GM19438 (cell line): ENCODE results near the gene PHETA2.

Experiments
- ATAC-seq: cut with Tn5 transposase; IDR thresholded peaks from one replicate; pipeline ENCODE4 v1.9.1; 2021; ENCODE audit warnings: low read depth; ENCODE audit not compliant: unreplicated experiment

Gene PHETA2, protein sequence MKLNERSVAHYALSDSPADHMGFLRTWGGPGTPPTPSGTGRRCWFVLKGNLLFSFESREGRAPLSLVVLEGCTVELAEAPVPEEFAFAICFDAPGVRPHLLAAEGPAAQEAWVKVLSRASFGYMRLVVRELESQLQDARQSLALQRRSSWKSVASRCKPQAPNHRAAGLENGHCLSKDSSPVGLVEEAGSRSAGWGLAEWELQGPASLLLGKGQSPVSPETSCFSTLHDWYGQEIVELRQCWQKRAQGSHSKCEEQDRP

DNA sequence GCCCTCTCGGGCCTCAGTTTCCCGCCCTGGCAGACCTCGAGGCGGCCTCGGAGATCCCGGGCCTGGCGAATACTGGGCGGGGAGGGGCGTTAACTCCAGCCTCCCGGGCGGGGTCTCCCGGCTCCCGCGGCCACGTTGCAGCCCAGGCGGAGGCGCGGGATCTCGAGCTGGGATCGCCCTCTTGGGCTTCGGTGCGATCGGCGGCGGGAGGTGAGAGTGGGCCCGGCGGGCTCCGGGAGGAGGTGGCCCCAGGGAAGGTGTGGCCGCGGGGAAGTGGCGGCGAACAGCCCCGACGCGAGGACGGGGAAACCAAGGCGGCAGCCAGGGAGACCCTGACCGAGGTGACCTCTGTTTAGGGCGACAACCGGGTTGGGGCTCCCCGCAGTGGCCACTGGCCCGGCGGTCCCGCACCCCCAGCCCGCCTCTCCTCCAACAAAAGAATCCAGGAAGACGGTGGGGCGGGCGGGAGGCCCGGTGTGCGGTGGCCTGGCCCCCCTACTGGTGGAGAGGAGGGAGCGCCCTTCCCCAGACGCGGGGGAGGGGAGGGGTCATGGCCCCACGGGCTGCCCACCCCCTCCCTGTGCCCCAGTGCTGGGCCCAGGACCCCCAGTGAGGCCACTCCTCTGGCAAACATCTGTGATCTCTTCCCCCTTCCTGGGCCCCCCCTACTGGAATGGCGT lies at the start of gene PHETA2:
TSS of gene PHETA2 (plus strand) at position 117 of the 680 bp plus-strand sequence. CDS start 3,046 bp downstream, outside the sequence.
- no peak for ATAC-seq

DNA sequence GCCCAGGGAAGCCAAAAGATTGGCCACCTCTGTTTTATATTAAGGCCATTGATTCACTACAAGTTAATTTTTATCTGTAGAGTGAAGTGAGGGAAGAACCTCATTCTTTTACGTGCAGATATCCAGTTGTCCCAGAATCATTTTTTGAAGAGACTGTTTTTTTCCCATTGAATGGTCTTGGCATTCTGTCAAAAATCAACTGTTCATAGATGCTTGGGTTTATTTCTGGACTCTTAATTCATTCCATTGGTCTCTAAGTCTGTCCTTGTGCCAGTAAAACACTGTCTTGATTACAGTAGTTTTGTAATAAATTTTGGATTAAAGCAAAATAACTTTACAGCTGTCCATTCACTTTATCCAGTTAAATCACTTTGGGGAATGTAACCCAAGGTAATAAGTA lies 48.6 kb upstream of the PHETA2 start:
- no peak for ATAC-seq

DNA sequence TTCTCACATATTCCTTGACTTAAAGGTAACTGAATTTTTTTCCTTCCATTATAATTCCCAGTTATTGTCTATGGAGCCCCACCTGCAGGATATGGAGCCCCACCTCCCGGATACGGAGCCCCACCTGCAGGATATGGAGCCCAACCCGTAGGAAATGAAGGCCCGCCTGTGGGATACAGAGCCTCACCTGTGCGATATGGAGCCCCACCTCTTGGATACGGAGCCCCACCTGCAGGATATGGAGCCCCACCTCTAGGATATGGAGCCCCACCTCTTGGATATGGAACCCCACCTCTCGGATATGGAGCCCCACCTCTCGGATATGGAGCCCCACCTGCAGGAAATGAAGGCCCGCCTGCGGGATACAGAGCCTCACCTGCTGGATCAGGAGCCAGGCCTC lies 47.3 kb upstream of the PHETA2 start:
- ATAC-seq, result no peak

DNA sequence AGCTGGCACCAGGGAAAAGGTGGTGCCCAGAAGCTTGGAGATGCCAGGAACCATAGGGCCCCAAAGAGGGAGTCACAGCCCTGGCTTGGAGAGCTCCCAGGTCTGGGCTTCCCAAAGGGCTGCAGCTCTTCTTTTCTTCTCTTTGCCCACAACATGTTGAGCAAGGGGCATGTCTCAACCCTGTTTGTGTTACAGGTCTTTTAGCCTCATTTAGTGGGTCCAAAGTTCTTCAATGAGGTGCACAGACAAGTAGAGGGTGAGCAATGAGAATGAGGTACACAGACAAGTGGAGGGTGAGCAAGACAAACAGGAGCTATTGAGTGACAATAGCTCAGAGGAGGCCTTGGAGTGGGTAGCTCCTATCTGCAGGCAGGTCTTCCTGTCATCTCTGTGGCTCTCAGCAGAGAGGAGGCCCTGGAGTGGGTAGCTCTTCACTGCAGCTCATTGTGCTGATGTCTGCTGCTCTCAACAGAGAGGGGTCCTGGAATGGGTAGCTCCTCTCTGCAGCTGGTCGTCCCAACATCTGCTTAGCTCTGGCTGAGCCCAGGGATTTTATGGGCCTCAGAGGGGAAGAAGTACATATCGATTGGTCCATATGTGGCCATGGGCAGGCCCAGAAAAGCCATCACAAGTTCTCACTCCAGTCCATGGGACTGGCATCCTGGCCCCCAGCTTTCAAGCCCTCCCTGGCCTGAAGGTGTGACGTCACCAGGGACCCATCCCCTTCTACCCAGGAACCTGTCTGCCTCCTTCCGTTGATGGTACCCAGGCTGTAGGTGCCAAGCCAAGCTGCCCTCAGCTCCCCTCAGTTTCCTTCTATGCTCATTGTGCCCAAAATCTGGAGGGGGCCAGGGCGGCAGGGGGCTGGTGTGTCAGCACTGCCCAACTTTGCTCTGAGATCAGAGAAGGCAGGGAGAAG lies 40.5 kb upstream of the PHETA2 start:
- no peak for ATAC-seq

DNA sequence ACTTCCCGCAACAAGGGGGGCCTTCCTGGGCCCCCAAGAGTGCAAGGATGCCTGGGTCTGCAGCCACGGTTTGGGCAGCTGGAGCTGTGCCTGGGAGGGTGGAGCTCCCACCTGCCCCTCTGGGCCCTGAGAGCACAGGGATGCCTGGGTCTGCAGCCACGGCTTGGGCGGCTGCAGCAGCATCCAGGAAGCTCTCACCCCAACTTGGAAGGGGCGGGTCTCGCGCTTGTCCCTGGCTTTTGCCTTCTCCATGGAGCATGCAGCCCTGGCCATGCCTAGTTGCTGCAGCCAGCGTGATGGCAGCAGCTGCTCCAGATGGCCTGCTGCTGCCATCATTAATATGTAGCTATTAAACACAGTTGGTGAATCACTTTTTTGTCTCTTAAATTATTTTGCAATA lies 38.8 kb upstream of the PHETA2 start:
- ATAC-seq, result no peak

DNA sequence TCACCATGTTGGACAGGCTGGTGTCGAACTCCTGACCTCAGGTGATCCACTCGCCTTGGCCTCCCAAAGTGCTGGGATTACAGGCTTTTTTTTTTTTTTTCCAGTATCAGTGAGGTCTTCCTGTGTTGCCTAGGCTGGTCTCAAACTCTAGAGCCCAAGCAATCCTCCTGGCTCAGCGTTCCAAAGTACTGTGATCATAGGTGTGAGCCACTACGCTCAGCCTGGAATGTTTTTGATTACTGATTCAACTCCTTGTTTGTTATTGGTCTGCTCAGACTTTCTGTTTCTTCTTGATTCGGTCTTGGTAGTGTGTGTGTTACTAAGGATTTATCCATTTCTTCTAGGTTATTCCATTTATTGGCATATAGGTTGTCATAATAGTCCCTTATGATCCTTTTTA lies 34.8 kb upstream of the PHETA2 start:
- ATAC-seq, result no peak

DNA sequence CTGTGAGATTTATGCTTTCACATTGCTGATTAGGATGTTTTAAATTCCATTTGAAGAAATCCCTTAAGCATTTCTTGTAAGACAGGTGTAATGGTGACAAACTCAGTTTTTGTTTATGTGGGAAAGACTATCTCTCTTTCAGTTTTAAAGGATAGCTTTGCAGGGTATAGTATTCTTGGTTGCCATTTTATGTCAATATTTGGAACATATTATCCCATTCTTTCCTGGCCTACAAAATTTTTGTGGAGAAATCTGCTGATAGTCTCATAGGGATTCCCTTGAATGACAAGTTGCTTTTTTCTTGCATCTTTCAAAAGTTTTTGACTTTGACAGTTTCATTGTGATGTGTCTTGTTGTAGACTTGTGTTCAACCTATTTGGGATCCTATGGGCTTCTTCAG lies 32.3 kb upstream of the PHETA2 start:
- ATAC-seq, result no peak

DNA sequence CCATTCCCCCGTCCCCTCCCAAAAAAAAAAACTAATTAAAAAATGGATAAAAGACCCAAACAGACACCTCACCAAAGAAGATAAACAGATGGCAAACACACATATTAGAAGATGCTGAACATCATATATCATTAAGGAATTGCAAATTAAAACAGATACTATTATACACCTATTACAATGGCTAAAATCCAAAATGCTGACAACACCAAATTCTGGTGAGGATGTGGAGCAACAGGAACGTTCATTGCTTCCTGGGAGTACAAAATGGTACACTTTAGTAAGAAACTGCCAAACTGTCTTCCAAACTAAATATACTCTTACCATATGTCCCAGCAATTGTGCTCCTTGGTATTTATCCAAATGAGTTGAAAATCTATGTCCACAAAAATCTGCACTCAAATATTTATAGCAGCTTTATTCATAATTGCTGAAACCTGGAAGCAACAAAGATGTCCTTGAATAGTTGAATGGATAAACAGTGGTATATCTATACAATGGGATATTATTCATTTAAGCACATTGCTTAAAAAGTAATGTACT lies 23.3 kb upstream of the PHETA2 start:
- ATAC-seq, result no peak

DNA sequence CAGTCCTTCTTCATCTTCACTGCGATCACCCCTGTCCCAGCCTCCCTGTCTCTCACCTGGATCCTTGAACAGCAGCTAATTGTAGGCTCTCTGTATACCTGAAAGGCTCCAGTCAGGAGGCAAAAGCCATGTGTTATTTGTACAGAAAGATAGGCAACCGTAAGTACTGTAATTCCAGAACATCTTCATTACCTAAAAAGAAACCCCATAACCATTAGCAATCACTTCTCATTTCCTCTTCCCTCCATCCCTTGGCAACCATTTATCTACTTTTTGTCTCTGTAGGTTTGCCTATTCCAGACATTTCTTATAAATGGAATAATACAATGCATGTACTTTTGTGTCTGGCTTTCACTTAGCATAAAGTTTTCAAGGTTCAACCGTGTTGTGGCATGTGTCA lies 21.3 kb upstream of the PHETA2 start:
- ATAC-seq, result no peak

DNA sequence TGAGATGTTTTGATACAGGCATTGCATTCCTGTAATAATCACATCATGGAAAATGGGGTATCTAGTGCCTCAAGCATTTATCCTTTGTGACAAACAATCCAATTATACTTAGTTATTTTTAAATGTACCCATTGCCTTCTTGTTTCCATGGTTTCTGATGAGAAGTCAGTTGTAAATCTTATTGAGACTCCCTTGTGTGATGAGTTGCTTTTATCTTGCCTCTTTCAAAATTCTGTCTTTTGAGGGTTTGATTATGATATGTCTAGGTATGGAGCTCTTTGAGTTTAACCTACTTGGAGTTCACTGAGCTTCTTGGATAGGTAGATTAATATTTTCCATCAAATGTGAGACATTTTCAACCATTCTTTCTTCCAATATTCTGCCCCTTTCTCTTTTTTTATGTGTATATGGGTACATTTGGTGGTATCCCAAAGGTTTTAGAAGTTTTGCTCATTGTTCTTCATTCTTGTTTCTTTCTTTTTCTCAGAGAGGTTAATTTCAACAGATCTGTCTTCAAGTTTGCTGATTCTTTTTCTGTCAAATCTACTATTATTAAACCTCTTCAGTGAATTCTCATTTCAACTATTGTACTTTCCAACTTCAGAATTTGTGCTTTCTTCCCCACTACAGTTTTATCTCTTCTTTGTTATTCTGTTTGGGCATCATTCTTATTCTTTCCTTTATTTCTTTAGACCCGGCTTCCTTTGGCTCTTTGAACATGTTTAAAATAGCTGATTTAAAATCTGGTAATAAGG lies 17.1 kb upstream of the PHETA2 start:
- ATAC-seq, result no peak

DNA sequence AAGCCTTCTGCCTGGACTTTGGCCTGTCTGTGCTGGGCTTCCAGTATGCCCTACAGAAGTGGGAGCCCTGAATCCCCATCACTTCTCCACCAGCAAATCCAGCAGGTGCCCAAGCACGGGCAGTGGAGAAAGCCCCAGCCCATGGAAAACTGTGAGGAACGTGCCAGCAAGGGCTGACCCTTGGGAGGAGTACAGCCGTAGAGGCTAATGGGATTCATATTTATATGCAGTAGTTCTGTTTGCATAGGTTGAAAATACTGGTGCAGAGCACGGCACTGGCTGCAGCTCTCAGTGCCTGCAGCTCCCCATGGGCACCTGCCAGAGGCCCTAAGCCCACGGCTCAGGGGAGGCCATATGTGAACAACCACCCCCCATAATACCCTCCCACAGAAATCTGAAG lies 13.6 kb upstream of the PHETA2 start:
- no peak for ATAC-seq

DNA sequence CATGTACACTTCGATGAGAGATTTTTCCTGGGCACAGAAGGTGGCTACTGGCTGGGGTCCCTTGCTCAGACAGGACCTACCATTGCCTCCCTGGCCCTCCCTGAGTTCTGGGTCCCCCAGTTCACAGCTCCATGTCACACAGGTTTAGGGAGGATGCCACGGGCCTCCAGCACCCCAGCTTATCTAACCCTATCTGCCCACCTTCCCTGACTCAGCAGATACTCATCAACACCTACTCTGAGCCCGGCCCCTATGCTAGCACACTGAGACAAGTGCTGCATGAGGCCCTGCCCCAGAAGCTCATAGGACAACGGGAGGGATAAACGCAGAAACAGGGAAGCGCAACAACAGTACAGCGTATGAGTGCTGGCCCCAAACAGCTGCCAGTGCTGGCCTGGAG lies 13.0 kb upstream of the PHETA2 start:
- no peak for ATAC-seq

DNA sequence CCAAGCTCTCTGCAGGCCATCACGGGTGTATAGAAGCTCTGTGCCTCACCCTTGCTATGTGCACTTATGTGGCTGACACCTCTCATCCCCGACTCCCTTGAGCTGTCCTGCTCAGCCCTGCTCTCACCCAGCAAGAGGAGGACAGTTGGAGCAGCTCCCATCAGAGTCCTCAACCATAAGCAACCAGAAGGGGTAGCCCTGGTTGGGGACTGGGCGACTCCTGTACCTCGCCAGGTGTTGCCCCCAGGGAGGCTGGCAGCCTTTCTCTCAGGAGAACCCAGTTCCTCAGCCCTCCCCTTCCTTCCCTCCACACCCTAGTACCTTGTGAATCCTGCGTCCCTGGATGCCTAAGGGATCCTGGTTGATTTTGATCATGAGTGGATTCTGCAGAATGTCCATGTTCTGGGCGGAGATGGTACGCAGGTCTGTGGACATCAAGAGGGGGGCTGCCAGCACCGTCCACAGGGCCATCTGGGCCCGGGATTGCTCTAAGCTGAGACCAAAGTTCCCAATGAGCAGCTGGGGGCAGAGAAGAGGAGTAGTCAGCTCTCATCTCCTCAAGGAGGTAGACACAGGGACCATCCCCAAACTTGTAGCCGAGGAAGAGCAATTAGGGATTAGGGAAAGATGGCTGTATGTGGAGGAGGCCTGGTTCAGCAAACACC lies 11.4 kb upstream of the PHETA2 start:
- no peak for ATAC-seq

DNA sequence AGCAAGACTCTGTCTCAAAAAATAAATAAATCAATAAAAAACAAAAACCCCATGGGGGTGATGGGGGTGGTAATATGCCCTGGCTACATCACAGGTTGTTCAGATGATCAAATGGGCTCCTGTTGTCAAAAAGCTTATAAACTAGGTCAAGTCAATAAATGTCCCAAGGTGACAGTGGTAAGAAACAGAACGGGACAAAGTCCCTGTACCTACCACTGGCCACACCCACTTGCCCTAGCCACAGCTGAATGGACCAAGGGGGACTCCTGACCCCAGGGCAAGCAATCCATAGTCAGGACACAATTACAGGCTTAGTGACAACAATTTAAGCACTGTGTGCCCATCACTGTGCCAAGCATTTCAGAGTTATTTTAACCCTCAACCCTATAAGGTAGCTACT lies 9.4 kb upstream of the PHETA2 start:
- no peak for ATAC-seq

DNA sequence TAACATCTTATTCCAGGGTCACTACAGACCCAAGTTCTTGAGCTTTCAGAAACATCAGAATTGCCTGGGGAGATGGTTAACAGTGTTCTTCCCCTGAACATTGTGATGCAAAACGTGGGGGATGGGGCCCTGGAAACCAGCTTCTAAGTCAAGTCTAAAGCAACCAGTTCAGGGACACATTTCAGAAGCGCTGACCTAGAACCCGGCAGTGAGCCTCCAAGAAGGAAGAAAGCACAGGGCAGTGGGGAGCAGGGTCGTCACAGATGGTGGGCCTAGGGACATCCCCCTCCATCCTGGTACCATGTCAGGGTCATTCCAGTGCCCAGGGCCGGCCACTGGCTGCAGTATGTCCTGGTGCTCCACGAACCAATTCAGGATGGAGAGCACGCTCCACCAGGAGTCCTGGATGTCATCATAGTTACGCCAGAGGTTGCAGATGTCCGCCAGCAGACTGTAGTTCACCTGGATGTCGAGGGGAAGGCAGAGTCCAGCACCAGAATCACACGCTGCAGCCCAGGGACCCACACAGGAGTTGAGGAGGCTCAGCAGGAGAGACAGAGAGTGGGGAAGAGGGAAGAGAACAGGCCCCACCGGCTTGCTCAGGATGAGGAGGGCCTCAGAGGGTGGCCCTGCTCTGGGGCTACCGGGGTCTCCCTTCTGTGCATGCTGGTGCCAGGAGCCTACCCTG lies 8.5 kb upstream of the PHETA2 start:
- ATAC-seq, result no peak

DNA sequence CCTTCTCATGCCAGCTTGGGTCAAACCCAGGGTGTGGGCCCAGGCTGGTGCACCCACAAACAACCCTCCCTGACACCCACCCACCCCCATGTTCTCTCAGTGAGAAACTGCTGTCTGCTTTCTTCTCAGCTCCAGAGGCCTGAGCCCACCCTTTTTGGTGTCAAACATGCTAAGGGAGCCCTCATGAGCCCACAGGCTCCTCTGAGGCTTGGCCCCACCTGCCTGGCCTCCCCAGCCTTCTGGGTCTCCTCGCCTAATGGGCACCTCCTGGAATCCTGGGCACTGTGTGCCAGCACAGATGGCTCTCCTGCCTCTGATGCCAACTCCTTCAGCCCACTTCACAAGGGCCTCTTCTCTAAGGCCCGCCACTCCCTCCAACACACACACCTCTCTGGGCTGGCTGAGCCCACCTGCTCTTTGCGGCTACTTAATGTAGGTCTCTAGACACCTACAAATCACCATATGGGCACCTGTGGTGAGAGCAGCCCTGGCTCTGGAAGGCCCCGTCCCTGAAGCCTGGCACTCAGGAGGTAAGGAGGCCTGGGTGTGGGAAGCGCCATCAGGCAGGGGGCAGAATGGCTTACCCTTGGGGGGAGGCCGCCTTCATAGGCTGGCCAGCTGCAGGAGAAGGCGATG lies 7.8 kb upstream of the PHETA2 start:
- ATAC-seq, result no peak

DNA sequence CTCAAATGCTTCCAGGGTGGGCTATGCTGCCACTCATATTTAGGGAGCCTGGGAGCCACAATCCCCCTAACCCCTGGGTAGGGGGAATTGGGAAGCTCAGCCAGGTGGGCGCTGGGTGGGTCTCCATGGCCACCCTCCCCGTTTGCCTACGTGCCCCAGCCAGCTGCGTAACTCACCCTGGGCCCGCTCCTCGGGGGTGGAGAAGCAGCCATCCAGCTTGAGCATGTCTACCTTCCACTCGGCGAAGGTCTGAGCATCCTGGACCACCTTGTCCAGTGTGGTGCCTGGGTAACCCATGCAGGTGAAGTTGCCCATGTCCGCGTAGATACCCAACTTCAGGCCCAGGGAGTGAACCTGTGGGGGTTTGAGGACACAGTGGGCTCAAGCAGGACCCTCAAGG lies 7.1 kb upstream of the PHETA2 start:
- ATAC-seq, result no peak

DNA sequence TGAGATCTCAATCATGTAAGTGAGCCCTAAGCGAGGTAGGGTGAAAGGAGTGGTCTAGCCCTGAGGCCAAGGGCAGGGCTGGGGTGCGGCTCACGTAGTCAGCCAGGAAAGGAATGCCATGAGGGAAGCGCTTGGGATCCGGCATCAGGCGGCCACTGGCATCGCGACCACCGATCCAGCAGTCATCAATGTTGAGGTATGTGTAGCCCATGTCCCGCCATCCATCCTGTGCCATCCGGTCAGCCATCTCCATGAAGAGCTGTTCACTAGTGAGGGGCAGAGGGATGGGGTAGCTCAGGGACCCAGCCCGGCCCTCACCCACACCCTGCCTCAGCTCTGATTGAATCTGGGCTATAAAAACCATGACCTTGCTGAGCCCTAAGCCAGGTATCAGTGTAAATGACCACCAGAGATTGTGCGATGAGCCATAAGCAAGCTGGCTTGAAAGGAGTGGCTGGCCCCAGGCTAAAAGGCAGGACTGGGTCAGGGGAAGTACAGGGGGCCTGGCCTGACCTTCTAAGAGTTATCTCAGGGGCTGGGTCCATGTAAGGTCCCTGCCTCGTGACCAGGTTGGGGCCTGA lies 6.3 kb upstream of the PHETA2 start:
- no peak for ATAC-seq

DNA sequence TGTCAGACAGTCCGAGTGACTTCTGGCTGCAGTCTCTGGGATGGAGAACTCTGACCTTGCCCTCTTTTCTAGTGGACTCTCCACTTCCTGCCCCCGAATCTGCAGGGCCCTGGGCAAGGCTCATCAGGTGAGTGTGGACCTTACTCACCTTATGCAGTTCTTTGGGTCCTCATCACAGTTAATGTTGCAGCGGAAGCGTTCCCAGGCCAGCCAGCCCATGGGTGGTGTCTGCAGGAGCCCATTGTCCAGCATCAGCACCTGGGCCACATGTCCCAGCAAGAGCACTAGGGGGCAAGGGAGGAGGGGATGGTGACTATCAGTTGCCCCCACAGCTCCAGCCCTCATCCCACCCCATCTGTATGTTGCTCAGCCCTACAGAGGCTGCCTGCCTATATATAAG lies 5.8 kb upstream of the PHETA2 start:
- no peak for ATAC-seq
